GM19328 (cell line): ENCODE measurements around the gene CPVL.

Experiments
- ATAC-seq: cut with Tn5 transposase; IDR thresholded peaks from one replicate; pipeline ENCODE4 v1.9.1; 2021; ENCODE audit warnings: mild to moderate bottlenecking, moderate library complexity; ENCODE audit not compliant: unreplicated experiment

Gene CPVL

DNA sequence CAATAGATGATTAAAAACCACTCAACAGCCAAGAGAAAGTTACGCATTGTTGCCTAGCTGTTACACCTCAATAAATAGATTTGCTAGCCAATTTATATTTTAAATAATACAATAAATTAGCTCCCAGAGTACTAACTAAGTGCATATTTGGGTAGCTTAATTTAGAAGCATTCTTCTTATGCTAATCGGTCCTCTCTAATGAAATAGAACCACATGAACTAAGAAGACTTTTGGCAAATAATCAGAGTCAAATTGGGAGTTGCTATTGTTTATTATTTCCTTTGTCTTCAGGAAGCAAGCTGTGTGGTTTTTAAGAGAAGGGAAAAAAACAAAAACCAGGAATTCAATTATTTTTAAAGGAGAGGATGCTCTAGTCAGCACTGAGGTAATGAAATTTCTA is 139.2 kb downstream of the CPVL start:
- no peak for ATAC-seq

- no peak for ATAC-seq
Measured at GRCh38 chr7:29005829-29006228, 140.5 kb downstream of the CPVL start.

GRCh38 chr7:29005406-29005805 is 140.9 kb downstream of the CPVL start:
- no peak for ATAC-seq

DNA sequence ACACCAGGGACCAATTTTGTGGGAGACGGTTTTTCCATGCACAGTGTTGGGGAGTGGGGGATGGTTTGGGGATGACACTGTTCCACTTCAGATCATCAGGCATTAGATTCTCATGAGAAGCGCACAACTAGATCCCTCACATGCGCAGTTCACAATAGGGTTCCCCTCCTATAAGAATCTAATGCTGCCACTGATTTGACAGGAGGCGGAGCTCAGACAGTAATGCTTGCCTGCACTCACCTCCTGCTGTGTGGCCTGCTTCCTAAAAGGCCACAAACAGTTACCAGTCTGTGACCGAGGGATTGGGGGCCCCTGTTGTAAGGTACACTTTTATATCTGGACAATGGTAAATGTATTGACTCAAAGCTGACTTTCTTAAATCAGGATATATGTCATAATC is 142.6 kb downstream of the CPVL start:
- no peak for ATAC-seq

DNA sequence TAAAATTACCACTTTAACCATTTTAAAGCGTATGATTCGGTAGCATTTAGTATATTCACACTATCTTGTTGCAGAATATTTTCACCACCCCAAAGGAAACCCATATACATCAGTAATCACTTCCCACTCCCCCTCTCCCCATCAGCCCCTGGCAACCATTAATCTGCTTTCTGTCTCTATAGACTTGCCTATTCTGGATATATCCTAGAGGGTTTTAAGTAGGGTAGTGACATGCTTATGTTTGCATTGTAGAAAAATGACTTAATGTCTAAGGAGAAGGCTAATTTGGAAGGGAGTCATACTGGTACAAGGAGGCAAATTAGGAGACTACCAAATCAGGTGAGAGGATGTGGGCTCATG is 145.6 kb downstream of the CPVL start:
- no peak for ATAC-seq

DNA sequence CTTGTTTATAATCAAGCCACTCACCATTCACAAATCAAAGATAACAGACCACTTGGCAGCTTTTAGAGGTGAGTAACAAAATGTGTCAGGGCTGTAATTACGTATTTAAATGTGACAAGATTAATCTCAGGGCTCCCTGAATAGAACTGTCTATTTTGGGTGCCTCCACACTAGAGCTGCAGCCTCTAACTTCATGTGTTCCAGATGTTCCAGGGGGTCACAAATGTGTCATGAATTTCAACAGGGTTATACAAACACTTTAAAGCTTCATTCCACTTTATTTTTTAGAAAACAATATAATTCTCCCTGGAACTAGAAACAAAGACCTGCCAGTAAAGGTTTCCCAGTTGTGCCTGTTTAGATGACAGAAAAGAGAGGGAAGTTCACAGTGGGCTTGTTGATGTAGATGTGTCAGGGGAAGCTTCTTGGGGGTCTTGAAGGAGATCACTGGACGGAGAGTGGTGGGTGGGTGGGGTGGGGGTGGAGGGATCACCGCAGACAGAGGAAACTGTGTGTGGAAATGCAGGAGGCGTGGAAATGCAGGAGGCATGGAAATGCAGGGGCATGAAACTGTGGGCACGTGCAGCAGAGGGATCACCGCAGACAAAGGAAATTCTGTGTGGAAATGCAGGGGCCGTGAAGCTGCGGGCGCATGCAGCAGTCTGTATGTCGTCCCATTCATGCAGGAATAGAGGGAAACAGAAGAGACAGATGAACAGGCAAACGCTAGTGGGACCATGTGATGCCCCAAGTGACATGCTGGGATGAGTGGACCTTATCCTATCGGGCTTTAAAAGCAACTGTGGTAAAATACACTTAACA is 146.2 kb downstream of the CPVL start:
- no peak for ATAC-seq

GRCh38 chr7:28999427-28999826 is 146.9 kb downstream of the CPVL start:
- ATAC-seq, result no peak

DNA sequence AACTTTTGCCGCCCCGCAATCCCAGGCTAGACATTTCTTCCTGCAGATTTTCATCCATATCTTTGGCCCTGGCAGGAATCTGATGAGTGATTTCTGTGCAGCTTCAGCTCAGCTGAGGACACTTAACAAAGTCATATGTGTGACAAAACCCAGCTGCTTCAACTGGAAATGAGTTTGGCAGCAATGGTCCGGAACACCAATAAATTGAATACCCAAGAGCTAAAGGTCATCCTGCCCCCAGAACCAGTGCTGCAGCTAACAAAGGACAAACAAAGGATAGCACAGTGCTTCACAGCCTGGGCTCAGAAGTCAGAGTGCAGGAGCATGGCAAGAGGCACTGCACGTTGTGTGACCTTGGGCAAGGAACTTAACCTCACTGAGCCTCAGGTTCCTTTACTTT is 148.2 kb downstream of the CPVL start:
- no peak for ATAC-seq

DNA sequence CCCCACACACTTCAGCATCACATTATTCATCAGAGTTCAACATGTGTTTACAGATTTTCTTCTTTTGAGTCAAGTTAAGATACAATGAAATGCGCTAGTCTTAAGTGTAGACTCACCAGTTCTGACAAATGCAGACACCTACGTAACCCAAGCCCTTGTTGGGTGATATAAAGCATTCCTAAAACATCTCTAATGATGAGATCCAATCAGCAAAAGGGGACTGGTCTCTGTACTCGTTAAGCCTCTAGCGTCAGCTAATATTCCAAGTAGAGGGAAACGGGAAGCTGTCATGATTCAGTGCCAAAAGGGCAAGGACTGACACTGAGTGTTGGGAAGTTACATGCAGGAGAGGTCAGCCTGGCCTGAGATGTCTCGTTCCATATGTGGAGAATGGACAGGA is 149.5 kb downstream of the CPVL start:
- ATAC-seq, result no peak

- no peak for ATAC-seq
Measured at GRCh38 chr7:28993371-28993770, 153.0 kb downstream of the CPVL start.

DNA sequence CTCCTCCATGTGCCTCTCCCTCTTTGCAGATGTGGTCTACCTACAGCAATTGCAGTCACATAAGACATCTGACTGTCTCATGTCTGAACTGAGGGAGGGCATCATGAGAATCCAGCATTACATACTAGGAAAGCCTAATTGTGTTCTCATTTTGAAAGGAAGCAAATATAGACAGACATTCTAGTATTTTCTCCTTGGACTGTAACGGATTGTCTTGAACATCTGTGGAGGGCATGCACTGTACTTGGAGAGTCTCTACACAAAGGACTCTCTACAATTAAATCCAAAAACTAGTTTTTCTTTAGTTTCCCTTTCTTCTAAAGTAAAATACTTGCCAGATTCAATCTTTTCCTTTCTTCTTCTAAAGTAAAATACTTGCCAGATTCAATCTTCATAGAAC is 153.5 kb downstream of the CPVL start:
- no peak for ATAC-seq

DNA sequence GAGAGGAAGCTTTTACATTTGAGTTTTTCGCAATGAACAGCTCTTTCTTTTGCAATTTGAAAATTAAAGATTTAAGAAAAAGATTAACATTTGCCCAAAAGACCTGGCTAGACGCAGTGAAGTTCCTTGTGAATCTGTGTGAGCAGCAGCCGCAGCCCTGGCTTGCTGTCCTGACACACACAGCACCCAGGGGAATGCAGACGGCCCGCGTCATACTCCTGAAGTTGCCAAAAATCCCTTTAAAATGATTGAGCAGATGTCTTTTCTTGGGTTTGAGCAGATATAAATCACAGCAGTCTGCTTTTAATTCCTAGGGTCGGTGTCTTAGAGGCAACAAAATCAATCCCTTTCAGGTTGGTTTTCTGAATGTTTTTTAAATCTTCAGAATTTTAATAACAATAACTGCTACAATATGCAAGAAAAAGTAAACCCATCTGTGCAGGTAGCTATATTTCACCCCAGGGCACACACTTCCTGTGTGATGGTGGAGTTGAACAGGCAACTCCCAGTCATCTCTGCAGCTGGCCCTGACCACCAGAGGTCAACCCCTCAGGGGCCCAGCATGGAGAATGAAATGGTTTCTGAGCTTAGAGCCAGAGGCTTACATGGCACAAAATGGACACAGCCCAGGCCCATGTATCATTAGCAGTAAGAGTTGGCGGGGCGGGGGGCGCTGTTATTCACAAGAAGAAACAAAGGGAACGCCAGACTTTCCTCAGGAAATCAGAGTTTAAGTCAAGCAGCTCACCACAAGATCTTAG is 156.0 kb downstream of the CPVL start:
- ATAC-seq, result no peak

GRCh38 chr7:28989211-28989980 is 156.9 kb downstream of the CPVL start:
- ATAC-seq, result no peak

- no peak for ATAC-seq
Measured at GRCh38 chr7:28988810-28989209, 157.5 kb downstream of the CPVL start.

GRCh38 chr7:28988091-28988490 is 158.2 kb downstream of the CPVL start:
- no peak for ATAC-seq

DNA sequence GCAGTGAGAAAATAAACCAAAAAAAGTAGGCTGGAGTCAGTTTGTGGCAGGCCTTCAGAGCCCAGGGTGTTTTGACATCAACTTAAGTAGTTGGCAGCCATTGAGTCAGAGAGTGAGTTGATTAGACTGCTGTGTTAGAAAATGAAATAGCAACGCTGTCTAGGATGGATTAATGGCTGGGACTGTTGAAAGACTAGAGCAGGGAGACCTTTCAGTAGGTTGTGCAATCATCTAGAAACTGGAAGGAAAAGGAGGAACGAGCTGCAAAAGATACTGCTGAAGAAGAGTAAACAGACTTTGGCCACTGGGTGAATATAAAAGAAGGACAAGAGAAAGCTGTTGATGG is 159.6 kb downstream of the CPVL start:
- ATAC-seq, result no peak

GRCh38 chr7:28986028-28986764 is 160.1 kb downstream of the CPVL start:
- no peak for ATAC-seq

DNA sequence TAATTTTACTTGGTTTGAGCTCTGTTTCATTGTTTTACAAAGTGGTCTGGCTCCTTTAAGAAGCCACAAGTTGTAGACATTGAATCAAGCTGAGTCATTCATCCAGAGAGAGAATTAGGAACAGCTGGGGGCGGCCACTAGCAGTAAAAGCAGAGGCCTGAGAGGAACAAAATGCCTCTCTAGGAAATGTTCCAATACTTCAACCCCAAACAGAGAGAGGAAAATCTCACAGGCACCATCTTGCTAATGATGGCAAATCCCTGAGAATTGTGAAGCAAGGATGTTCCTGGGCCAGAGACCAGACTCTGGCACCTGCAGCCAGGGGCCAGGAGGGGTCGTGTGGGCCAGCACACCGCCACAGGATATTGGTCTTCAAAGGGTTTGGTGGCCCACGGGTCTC is 161.7 kb downstream of the CPVL start:
- ATAC-seq, result no peak

DNA sequence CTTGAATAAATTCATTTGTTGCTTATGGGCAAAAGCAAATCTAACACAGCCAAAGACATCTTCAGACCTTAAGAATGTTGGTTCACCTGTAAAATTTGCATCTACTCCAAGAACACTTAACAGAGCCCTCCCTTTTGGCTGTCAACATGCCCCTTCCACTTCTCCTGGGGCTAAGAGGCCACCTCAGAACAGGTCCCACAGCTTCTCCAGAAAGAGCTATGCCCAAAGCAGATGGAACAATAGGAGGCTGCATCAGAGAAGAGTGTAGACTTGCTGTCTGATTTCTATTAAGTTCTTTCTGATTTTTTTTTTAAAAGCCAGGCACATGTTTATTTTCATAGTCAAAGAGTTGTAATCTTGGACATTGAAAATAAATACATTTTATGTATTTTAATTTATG is 162.1 kb downstream of the CPVL start:
- ATAC-seq, result no peak

DNA sequence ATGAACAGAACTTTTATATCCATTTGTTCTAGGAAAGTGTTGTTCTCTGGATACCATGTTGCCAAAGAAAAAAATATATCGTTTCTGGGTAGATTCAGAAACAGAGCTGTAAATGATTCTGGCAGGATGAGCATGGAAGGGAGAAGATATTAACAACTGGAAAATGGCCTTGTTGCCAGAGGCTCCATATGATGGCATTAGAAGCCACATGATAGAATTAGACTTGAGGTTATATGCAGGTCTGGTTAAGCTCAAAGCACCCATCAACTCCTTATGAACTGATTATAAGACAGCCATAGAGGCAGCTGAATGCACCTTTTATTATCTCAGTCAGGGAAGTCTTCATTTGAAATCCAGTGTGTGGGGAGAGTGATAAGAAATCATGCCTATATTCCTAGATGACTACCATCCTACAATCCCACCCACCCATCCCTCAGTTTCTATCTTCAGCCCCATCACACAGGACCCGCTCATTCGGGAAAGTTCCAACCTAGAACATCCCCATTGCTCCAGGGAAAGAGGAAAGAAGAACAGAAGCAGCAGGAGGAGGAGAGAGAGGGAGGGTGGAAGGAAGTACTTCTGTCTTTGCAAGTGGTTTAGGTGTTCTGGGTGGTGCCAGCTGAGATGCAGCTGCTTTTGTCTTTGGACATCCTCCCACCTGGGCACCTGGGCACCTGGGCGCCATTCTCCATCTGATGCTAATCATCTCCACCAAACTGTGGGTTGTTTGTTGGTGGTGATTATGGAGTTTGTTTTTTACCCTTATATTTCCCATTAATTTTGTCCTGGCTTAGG is 162.7 kb downstream of the CPVL start:
- no peak for ATAC-seq

DNA sequence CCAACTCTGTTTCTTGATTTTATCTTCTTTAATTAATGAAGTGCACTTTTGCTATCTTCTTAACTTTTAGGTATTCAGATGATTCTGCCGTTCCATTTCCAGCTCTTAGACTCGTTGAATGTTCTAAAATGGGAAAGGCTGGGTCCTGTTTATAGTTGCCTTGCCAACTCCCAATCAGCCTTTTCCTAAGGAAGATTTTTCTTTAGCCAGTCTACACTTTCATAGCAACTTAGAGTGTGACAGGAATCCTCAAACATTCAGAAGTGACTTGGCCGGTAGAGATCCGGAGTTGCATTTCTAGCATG is 165.2 kb downstream of the CPVL start:
- ATAC-seq, result no peak
